ENCODE measurements around the gene CARS2.

DNA sequence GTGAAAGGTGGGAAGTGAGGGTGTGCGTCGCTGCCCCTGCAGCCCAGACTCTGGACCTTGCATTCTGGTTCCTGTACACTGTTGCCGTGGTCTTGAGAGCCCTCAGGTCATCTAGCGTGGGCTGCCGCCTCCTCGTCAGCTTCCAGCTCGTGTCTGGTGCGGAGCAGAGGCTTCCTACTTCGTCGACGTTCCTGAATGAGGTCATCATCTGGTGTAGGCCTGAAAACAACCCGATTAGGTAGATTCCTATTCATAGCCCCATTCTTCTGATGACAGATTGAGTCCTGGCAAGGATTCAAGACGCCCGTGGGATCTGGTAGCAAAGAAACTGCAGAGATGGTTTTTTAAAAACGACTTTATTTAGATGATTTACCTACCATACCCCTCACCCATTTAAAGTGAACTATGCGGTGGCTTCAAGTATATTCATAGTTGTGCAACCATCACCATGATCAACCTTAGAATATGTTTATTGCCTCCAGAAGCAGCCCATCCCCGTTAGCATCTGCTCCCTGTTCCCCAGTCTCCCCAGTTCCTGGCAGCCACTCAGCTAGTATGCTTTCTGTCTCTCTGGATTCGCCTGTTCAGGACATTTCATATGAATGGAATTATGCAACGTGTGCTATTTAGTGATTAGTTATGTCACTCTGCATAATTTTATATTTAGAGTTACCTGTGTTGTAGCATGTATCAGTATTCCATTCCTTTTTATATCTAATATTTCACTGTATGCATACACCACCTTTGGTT, 76.8 kb downstream of the CARS2 start:
- no peak for TF ChIP-seq CTCF (conservative IDR thresholded peaks at IDR 0.05)
- no peak for TF ChIP-seq ZFX (IDR thresholded peaks at IDR 0.05)

All from C4-2B (cell line).